Mononuclear cell (primary cell): ENCODE results near the gene SIGLEC8. TPM values are rescaled to one million over a fixed set of nuclear protein-coding genes. Genes with fewer than 3 reads are reported as not detected.

Experiments
- H3K27me3 ChIP-seq: 2 replicates; pipeline ENCODE4 v1.6.0; 2011; ENCODE audit warnings: low read length, control low read depth; ENCODE audit not compliant: insufficient read depth
- H3K4me1 ChIP-seq: 2 replicates; pipeline ENCODE4 v1.5.1; 2011; ENCODE audit warnings: mild to moderate bottlenecking, low read length, control low read depth; ENCODE audit not compliant: insufficient read depth
- H3K4me3 ChIP-seq: 2 replicates; pipeline ENCODE4 v1.5.1; 2011; ENCODE audit warnings: mild to moderate bottlenecking, low read length, moderate library complexity
- H3K9me3 ChIP-seq: 2 replicates; pipeline ENCODE4 v1.5.1; 2011; ENCODE audit warnings: low read depth, mild to moderate bottlenecking, control low read depth, low read length
- total RNA-seq: library from RNA; depleted of rRNA; stranded (reverse); fragments of >200 nt; gene quantifications from one replicate; pipeline ENCODE4 v1.2.3, GENCODE V29; 2012

The SIGLEC8 gene
- total RNA-seq, 1 donor = not detected

GRCh38 chr19:51415187-51415586 is 43.1 kb downstream of the SIGLEC8 start:
- H3K9me3 ChIP-seq = no peaks in the 10 kb centered on the region
- no peaks in the 10 kb centered on the region for H3K27me3 ChIP-seq
- peaks cover 35% of the 10 kb centered on the region for H3K4me1 ChIP-seq
- no peak overlapping the region for H3K4me3 ChIP-seq

- H3K4me1 ChIP-seq = peaks cover 45% of the 10 kb centered on the region
- no peak overlapping the region for H3K4me3 ChIP-seq
- no peaks in the 10 kb centered on the region for H3K9me3 ChIP-seq
- H3K27me3 ChIP-seq = no peaks in the 10 kb centered on the region
Measured at GRCh38 chr19:51410950-51411748, 47.1 kb downstream of the SIGLEC8 start.

- no peak overlapping the region for H3K4me3 ChIP-seq
- peaks cover 47% of the 10 kb centered on the region for H3K4me1 ChIP-seq
- no peaks in the 10 kb centered on the region for H3K27me3 ChIP-seq
- no peaks in the 10 kb centered on the region for H3K9me3 ChIP-seq
Measured at GRCh38 chr19:51407511-51408131, 50.6 kb downstream of the SIGLEC8 start.

DNA sequence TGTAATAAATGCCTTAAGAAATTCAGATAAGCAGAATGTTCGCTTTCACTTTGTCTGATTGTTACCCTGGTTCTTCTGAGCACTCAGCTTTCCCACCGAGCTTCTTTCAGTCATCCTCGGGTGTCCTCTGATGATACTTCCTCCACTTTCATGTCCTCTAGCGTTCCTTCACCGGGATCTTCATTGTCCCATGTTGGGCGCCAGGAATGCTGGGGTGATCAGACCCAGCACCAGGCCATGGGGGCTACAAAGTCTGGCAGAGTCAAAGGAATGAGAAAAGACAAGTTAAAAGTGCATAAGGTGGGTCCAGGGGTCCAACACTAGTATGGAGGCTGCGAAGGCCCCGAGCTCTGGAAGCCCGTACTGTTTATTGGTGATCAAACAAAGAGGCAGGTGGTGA is 56.1 kb downstream of the SIGLEC8 start:
- no peaks in the 10 kb centered on the region for H3K27me3 ChIP-seq
- peaks cover 29% of the 10 kb centered on the region for H3K4me1 ChIP-seq
- H3K9me3 ChIP-seq = no peaks in the 10 kb centered on the region
- no peak overlapping the region for H3K4me3 ChIP-seq

Other genes with a start within 250 kb of the SIGLEC8 start
- 24.5 TPM for gene CD33, start 233.4 kb downstream of the SIGLEC8 start, total RNA-seq
- not detected for gene SIGLECL1, start 207.4 kb downstream of the SIGLEC8 start, total RNA-seq
- gene IGLON5, start 146.8 kb downstream of the SIGLEC8 start, total RNA-seq = not detected
- 0.10 TPM for gene VSIG10L, start 116.3 kb downstream of the SIGLEC8 start, total RNA-seq
- gene ETFB, start 92.1 kb downstream of the SIGLEC8 start, total RNA-seq = 21.5 TPM
- gene CLDND2, start 89.5 kb downstream of the SIGLEC8 start, total RNA-seq = 0.10 TPM
- gene NKG7, start 85.8 kb downstream of the SIGLEC8 start, total RNA-seq = 119 TPM
- gene LIM2, start 70.5 kb downstream of the SIGLEC8 start, total RNA-seq = 0.21 TPM
- gene C19orf84, start 67.9 kb downstream of the SIGLEC8 start, total RNA-seq = 0.21 TPM
- 12.0 TPM for gene SIGLEC10, start 40.8 kb downstream of the SIGLEC8 start, total RNA-seq
- not detected for gene CEACAM18, start 20.1 kb upstream of the SIGLEC8 start, total RNA-seq
- gene SIGLEC12, start 43.3 kb upstream of the SIGLEC8 start, total RNA-seq = not detected
- 0.84 TPM for gene SIGLEC6, start 73.2 kb upstream of the SIGLEC8 start, total RNA-seq
- 0.73 TPM for gene ZNF175, start 112.8 kb upstream of the SIGLEC8 start, total RNA-seq
- not detected for gene SIGLEC5, start 171.9 kb upstream of the SIGLEC8 start, total RNA-seq
- gene SIGLEC14, start 188.4 kb upstream of the SIGLEC8 start, total RNA-seq = 28.4 TPM
- gene SPACA6, start 234.9 kb upstream of the SIGLEC8 start, total RNA-seq = 1.8 TPM